Kidney (tissue), 14 donors: Measurements from ENCODE around the gene MYL5. TPM values are rescaled to one million over a fixed set of nuclear protein-coding genes. Genes with fewer than 3 reads are reported as not detected.
"Not testable (repeated sequence)": the region's sequence is repeated elsewhere in the genome, so short reads cannot be mapped to it uniquely, and the experiment has no call there.

Experiments
- DNase-seq, 5 donors: peaks; one replicate each; pipeline ENCODE4 v3.0.0-alpha.2; 2013 to 2020
- FAIRE-seq: peaks from 2 replicates; lab custom pipeline; 2012; peaks lifted over from hg19 to GRCh38; lab: Jason Lieb, UNC
- H3K27ac ChIP-seq, 2 donors: one replicate each; pipeline ENCODE4 v1.7.0; 2013; ENCODE audit warnings: low read depth in 2 of 2, low read length in 2 of 2, inconsistent platforms in 1 of 2
- H3K27me3 ChIP-seq: one replicate; pipeline ENCODE4 v1.7.1; 2013; ENCODE audit warnings: low read length, inconsistent platforms; ENCODE audit not compliant: control insufficient read depth, insufficient read depth
- H3K36me3 ChIP-seq, 3 donors: one replicate each; pipeline versions ENCODE4 v1.7.0 to v1.7.1; 2013; ENCODE audit warnings: low read length in 3 of 3, control low read depth in 1 of 3, inconsistent platforms in 1 of 3; ENCODE audit not compliant: insufficient read depth in 3 of 3, control insufficient read depth in 2 of 3
- H3K4me1 ChIP-seq, 3 donors: one replicate each; pipeline versions ENCODE4 v1.7.0 to v1.7.1; 2013; ENCODE audit warnings: low read length in 3 of 3, inconsistent platforms in 1 of 3, low read depth in 1 of 3; ENCODE audit not compliant: control insufficient read depth in 2 of 3, insufficient read depth in 2 of 3
- H3K4me3 ChIP-seq, 3 donors: one replicate each; pipeline versions ENCODE4 v1.7.0 to v1.8.1; 2013; ENCODE audit warnings: low read length in 3 of 3, control low read depth in 1 of 3, inconsistent platforms in 1 of 3
- H3K9ac ChIP-seq, 3 donors: one replicate each; pipeline versions ENCODE4 v1.7.0 to v1.7.1; 2013; ENCODE audit warnings: low read length in 3 of 3, control low read depth in 1 of 3, inconsistent platforms in 1 of 3
- H3K9me3 ChIP-seq, 3 donors: one replicate each; pipeline versions ENCODE4 v1.7.0 to v1.7.1; 2013; ENCODE audit warnings: low read length in 3 of 3, control low read depth in 1 of 3, inconsistent platforms in 1 of 3; ENCODE audit not compliant: control insufficient read depth in 2 of 3, insufficient read depth in 1 of 3
- CTCF ChIP-seq: IDR thresholded peaks from 3 replicates; pipeline ENCODE4 v1.5.1; 2012; ENCODE audit warnings: mild to moderate bottlenecking, moderate library complexity, borderline replicate concordance; ENCODE audit not compliant: insufficient read depth; ENCODE audit errors: extremely low read depth
- intact Hi-C: fragments of 100-400 bp; cut with DNase I; formaldehyde crosslinking; loops from one replicate; pipeline ENCODE4 v1.11.1; 2022
- polyA plus RNA-seq: library from polyadenylated mRNA; stranded (reverse); fragments of 350-450 nt; fragmentation: Illumina TruSeq; extraction: RNeasy Lipid Tissue Mini Kit (QIAGEN cat#74804); gene quantifications from one replicate; pipeline ENCODE4 v1.2.3, GENCODE V29; 2014; ENCODE audit warnings: low read depth, low replicate concordance; ENCODE audit not compliant: insufficient read depth
- total RNA-seq: library from RNA; stranded (reverse); fragmentation: NEBNext Ultra II Directional; extraction: Animal tissue kit (Norgen Biotek cat#: 25700); gene quantifications from one replicate; pipeline ENCODE4 v1.2.1, GENCODE V29; 2021
- donor health status: control.
- donor health status: control.
- donor health status: control.
- donor health status: control.
- donor health status: control.
- donor health status: DM: yes; HTN: yes; CAD: no.
- donor health status: Normal renal cell carcinoma (clear cell type).

Gene MYL5
- total and polyA plus RNA-seq, 2 donors from 2014 or later = 17.9 to 29.6 TPM

- TF ChIP-seq CTCF = no peak
- no peak overlapping the region for H3K4me3 ChIP-seq
- intact Hi-C loops = no loop called here
- DNase-seq = peak in 1 of 5 donors; percentile 37
- H3K27me3 ChIP-seq = no peaks in the 10 kb centered on the region
- H3K9ac ChIP-seq = no peak overlapping the region
- peaks cover 0 to 6% (median 0%) of the 10 kb centered on the region in 3 donors for H3K4me1 ChIP-seq
- no peaks in the 10 kb centered on the region for H3K9me3 ChIP-seq
- no peak for FAIRE-seq
- H3K36me3 ChIP-seq = peaks cover 0 to 14% (median 10%) of the 10 kb centered on the region in 3 donors
- no peak overlapping the region for H3K27ac ChIP-seq
Measured at GRCh38 chr4:667545-667925, 6.8 kb upstream of the MYL5 start.

- H3K27ac ChIP-seq, H3K9me3 ChIP-seq, H3K27me3 ChIP-seq, H3K9ac ChIP-seq, H3K4me1 ChIP-seq, FAIRE-seq, intact Hi-C loops, H3K4me3 ChIP-seq: not testable (repeated sequence)
- DNase-seq = peak in 1 of 5 donors; percentile 22
- H3K36me3 ChIP-seq = peaks cover 0 to 14% (median 10%) of the 10 kb centered on the region in 3 donors
Measured at GRCh38 chr4:668219-668618, 6.1 kb upstream of the MYL5 start.

GRCh38 chr4:669806-670559 lies 4.4 kb upstream of the MYL5 start:
- H3K36me3 ChIP-seq = peaks cover 0 to 14% (median 10%) of the 10 kb centered on the region in 3 donors
- DNase-seq = peak in 1 of 5 donors; percentile 30
- FAIRE-seq, H3K4me3 ChIP-seq, H3K9me3 ChIP-seq, H3K27ac ChIP-seq, intact Hi-C loops, H3K27me3 ChIP-seq, H3K9ac ChIP-seq: not testable (repeated sequence)
- peaks cover 0 to 11% (median 0%) of the 10 kb centered on the region in 3 donors for H3K4me1 ChIP-seq

GRCh38 chr4:671769-672168 lies 2.6 kb upstream of the MYL5 start:
- Histone ChIP-seq H3K9me3 (no peaks in the 10 kb centered on the region), H3K27ac (no peak overlapping the region), H3K9ac (no peak overlapping the region), H3K36me3 (peaks cover 0 to 14% (median 10%) of the 10 kb centered on the region in 3 donors), H3K4me3 (no peak overlapping the region), H3K27me3 (no peaks in the 10 kb centered on the region), H3K4me1 (peaks cover 0 to 15% (median 0%) of the 10 kb centered on the region in 3 donors)
- no peak for DNase-seq
- FAIRE-seq = no peak
- no peak for TF ChIP-seq CTCF
- intact Hi-C loops = no loop called here
